Measurements from ENCODE around the gene ACKR3. TPM values are rescaled to one million over a fixed set of nuclear protein-coding genes. Genes with fewer than 3 reads are reported as not detected.
A peak's percentile ranks its signal among the peaks of the same experiment; 100 is the strongest.

Gene ACKR3
- total and polyA plus RNA-seq, 3 experiments from 2014 or later = 0.90 to 5.5 (median 1.6) TPM

DNA sequence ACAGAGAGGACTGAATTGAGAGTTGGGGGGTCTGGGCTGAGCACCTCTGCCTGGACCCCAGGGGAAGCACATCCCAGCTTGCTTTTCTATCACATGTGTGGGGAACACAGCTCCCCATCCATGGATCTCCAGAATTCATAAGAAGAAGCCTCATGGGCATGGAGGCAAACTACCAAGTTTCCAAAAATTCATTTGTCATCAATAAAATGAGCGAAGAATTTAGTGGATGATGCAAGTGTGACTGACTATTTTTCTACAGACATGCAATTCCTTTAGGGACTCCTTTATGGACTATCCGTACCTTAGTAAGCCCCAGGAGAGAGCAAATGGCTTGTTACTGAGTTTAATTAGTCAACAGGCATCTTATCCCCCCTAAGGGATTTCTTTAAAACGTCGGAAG, 33.1 kb downstream of the ACKR3 start:
- no peaks in the 10 kb centered on the region for H3K9me3 ChIP-seq (ENCODE audit: low read length)
- H3K36me3 Mint-ChIP-seq = peaks cover 0 to 4% (median 0%) of the 10 kb centered on the region in 3 donors
- ChIA-PET POLR2A (no interaction called here), CTCF (no interaction called here)
- no peak overlapping the region for H3K4me3 Mint-ChIP-seq
- H3K27me3 Mint-ChIP-seq = peaks cover 20 to 54% of the 10 kb centered on the region in 2 donors
- no peak for DNase-seq
- H3K4me3 ChIP-seq (ENCODE audit: low read length) = no peak overlapping the region
- H3K27ac ChIP-seq (ENCODE audit: low read depth, low read length) = no peak overlapping the region
- no peaks in the 10 kb centered on the region for H3K4me1 ChIP-seq (ENCODE audit: insufficient read depth, low read length)
- no peaks in the 10 kb centered on the region for H3K9me3 Mint-ChIP-seq
- H3K27ac Mint-ChIP-seq = no peak overlapping the region
- H3K36me3 ChIP-seq (ENCODE audit: insufficient read depth, low read length) = no peaks in the 10 kb centered on the region
- H3K27me3 ChIP-seq (ENCODE audit: insufficient read depth, low read length, poor library complexity, severe bottlenecking) = no peaks in the 10 kb centered on the region
- peaks cover 3 to 12% (median 10%) of the 10 kb centered on the region in 3 donors for H3K4me1 Mint-ChIP-seq

DNA sequence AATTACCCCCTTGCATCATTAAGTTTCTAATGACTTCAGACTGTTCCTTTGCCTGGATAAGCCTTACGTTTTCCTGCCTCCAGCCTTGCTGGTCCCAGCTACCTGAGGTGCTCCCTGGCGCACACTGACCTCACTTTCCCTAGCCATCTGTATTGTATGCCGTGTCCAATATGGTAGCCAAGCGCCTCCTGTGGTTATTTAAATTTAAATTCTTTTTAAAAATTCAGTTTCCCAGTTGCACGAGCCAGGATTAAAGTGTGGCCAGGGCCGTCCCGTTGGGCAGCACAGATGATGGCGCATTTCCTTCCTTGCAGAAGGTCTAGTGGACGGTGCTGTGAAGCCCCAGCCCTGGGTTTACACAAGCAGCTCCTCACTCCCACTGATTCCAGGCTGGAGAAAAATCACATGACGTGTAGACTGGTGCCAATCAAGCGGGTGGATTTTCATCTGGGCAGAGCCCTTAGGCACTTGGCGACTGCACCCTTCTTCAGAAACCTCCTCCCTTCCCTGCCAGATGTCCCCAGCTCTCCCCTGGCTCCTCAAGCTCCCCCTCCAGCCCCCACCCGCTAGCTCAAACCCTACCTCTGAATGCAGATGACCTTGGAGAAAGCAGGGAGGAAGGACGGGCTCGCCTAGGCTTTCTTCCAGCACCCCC, 33.9 kb downstream of the ACKR3 start:
- CTCF ChIA-PET = interaction anchor here (1.0 kb wide), 1 partner anchor 34 kb away, joined by 3 read pairs; the partner anchor contains the start of gene ACKR3
- Histone ChIP-seq H3K36me3 (ENCODE audit: insufficient read depth, low read length) (no peaks in the 10 kb centered on the region), H3K27me3 (ENCODE audit: insufficient read depth, low read length, poor library complexity, severe bottlenecking) (no peaks in the 10 kb centered on the region), H3K27ac (ENCODE audit: low read depth, low read length) (no peak overlapping the region), H3K4me1 (ENCODE audit: insufficient read depth, low read length) (no peaks in the 10 kb centered on the region), H3K9me3 (ENCODE audit: low read length) (no peaks in the 10 kb centered on the region), H3K4me3 (ENCODE audit: low read length) (no peak overlapping the region)
- Mint-ChIP-seq H3K4me3 (no peak overlapping the region), H3K9me3 (no peaks in the 10 kb centered on the region), H3K4me1 (peaks cover 3 to 14% (median 10%) of the 10 kb centered on the region in 3 donors), H3K27ac (no peak overlapping the region), H3K36me3 (peaks cover 0 to 5% (median 0%) of the 10 kb centered on the region in 3 donors), H3K27me3 (peaks cover 23 to 55% of the 10 kb centered on the region in 2 donors)
- POLR2A ChIA-PET = no interaction called here
- DNase-seq = no peak

DNA sequence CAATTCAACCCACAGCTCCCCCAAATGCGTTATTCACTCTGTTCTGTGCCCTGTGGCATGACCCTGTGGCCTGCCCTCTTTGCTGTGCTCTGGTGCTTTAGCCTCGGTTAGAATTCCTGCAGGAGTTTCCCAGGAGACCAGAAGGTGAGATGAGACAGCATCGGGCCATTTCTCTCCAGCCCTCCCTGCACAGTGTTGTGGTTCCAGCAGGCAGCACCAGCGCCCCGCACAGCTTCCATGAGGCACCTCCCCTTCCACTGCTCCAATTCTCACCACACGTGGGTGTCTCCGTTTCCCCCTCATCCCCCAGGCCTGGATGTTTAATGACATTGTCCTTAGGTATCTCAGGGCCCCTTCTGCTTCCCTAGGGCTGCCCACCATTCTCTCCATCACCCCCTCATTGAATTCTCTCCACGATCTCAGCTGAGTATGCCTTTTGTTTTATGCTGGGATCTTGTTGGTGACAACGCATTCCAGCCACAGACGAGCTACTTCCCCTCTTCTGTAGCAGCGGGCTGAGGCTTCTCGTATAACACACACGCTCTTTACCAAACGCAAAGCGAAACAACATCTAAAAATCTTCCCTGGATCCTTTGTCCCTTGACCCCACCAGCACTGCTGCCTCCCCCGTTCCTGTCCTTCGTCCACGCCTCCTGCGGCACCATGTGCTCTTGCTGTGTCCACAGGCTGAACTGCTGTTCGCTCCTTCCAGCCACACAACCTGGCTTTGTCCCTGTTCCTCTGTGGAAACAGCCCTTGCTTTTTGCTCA, 35.1 kb downstream of the ACKR3 start:
- Histone ChIP-seq H3K36me3 (ENCODE audit: insufficient read depth, low read length) (no peaks in the 10 kb centered on the region), H3K4me3 (ENCODE audit: low read length) (no peak overlapping the region), H3K27me3 (ENCODE audit: insufficient read depth, low read length, poor library complexity, severe bottlenecking) (no peaks in the 10 kb centered on the region), H3K27ac (ENCODE audit: low read depth, low read length) (no peak overlapping the region), H3K9me3 (ENCODE audit: low read length) (no peaks in the 10 kb centered on the region), H3K4me1 (ENCODE audit: insufficient read depth, low read length) (no peaks in the 10 kb centered on the region)
- Mint-ChIP-seq H3K27ac (peak overlapping the region in 1 of 8 donors; percentile 20), H3K9me3 (no peaks in the 10 kb centered on the region), H3K4me3 (no peak overlapping the region), H3K27me3 (peaks cover 23 to 63% of the 10 kb centered on the region in 2 donors), H3K36me3 (peaks cover 0 to 5% (median 0%) of the 10 kb centered on the region in 3 donors), H3K4me1 (peaks cover 3 to 14% (median 10%) of the 10 kb centered on the region in 3 donors)
- ChIA-PET CTCF (interaction anchor here (1.0 kb wide), 1 partner anchor 35 kb away, joined by 3 read pairs; the partner anchor contains the start of gene ACKR3), POLR2A (no interaction called here)
- no peak for DNase-seq

DNA sequence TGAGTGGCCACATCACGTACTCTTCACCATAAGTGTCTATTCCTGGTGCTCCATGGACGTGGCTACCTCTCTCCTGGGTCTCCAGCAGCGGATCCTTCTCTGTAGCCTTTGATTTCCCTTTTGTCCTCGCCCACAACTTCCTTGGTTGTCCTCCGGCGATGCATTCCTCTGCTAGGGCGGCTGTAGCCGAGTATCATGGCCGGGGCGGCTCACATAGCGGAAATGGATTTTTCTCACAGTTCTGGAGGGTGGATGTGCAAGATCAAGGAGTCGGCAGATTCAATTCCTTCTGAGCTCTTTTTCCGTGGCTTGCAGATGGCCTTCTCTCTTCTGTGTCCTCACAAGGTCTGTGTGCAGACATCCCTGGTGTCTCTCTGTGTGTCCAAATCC, 35.7 kb downstream of the ACKR3 start:
- Mint-ChIP-seq H3K4me3 (no peak overlapping the region), H3K27ac (peak overlapping the region in 2 of 8 donors; percentile 20 to 31), H3K36me3 (peaks cover 0 to 5% (median 0%) of the 10 kb centered on the region in 3 donors), H3K27me3 (peaks cover 21 to 63% of the 10 kb centered on the region in 2 donors), H3K4me1 (peaks cover 3 to 14% (median 10%) of the 10 kb centered on the region in 3 donors), H3K9me3 (no peaks in the 10 kb centered on the region)
- Histone ChIP-seq H3K9me3 (ENCODE audit: low read length) (no peaks in the 10 kb centered on the region), H3K4me3 (ENCODE audit: low read length) (no peak overlapping the region), H3K36me3 (ENCODE audit: insufficient read depth, low read length) (no peaks in the 10 kb centered on the region), H3K27ac (ENCODE audit: low read depth, low read length) (no peak overlapping the region), H3K4me1 (ENCODE audit: insufficient read depth, low read length) (no peaks in the 10 kb centered on the region), H3K27me3 (ENCODE audit: insufficient read depth, low read length, poor library complexity, severe bottlenecking) (no peaks in the 10 kb centered on the region)
- CTCF ChIA-PET = no interaction called here
- POLR2A ChIA-PET = no interaction called here
- DNase-seq = no peak

DNA sequence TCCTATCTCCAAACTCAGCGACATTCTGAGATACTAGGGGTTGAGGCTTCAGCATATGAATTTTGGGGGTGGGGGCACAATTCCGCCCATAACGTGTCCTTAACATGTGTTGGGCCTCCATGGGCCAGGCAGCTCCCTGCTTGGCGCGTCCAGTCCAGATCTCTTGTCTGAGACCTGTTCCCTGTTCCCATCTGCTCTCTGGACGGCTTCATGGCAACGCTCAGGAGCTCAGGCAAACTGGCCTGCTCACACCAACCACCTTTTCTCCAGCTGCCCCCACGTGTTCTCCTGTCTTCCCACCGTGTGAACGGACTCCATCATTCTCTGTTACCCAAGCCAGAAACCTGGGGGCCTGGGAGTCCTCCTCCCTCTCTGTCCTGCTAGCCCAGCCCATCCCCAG, 36.4 kb downstream of the ACKR3 start:
- Histone ChIP-seq H3K9me3 (ENCODE audit: low read length) (no peaks in the 10 kb centered on the region), H3K4me1 (ENCODE audit: insufficient read depth, low read length) (no peaks in the 10 kb centered on the region), H3K4me3 (ENCODE audit: low read length) (no peak overlapping the region), H3K36me3 (ENCODE audit: insufficient read depth, low read length) (no peaks in the 10 kb centered on the region), H3K27ac (ENCODE audit: low read depth, low read length) (no peak overlapping the region), H3K27me3 (ENCODE audit: insufficient read depth, low read length, poor library complexity, severe bottlenecking) (no peaks in the 10 kb centered on the region)
- Mint-ChIP-seq H3K4me3 (no peak overlapping the region), H3K4me1 (peaks cover 3 to 14% (median 10%) of the 10 kb centered on the region in 3 donors), H3K27ac (no peak overlapping the region), H3K36me3 (peaks cover 0 to 5% (median 0%) of the 10 kb centered on the region in 3 donors), H3K27me3 (peaks cover 20 to 63% of the 10 kb centered on the region in 2 donors), H3K9me3 (no peaks in the 10 kb centered on the region)
- DNase-seq = no peak
- ChIA-PET POLR2A (no interaction called here), CTCF (no interaction called here)

DNA sequence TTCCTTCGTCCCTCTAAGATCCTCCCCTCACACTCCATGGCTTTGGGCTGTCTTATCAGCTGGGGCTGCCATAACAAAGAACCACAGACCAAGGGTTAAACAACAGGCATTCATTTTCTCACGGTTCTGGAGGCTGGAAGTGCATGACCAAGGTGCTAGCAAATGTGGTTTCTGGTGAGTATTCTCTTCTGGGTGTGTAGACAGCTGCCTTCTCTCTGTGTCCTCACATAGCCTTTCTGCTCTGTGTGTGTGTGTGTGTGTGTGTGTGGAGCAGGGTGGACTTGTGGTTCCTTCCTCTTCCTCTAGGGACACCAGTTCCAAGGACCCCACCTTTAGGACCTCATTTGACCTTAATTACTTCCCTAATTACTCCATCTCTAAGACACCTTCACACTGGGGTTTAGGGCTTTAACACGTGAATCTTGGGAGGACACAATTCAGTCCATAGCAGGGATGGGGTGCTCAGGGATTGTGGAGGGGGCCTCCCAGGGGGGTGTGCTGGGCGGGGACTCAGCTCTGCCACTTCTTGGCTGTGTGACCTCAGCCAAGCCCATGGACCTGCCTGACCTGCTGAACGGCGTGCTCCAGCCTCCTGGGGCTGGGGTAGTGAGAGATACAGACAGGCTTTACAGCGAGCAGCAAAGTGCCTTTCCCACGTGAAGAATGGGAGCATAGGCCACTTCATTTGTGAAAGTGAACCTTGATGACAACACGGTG, 38.0 kb downstream of the ACKR3 start:
- H3K27me3 Mint-ChIP-seq = peaks cover 26 to 52% of the 10 kb centered on the region in 2 donors
- DNase-seq = peak in 1 of 5 donors; percentile 26
- H3K9me3 Mint-ChIP-seq = no peaks in the 10 kb centered on the region
- no peak overlapping the region for H3K4me3 ChIP-seq (ENCODE audit: low read length)
- H3K4me1 Mint-ChIP-seq = peaks cover 3 to 14% (median 10%) of the 10 kb centered on the region in 3 donors
- no peaks in the 10 kb centered on the region for H3K27me3 ChIP-seq (ENCODE audit: insufficient read depth, low read length, poor library complexity, severe bottlenecking)
- POLR2A ChIA-PET = no interaction called here
- CTCF ChIA-PET = interaction anchor here (1.0 kb wide), 1 partner anchor 38 kb away, joined by 3 read pairs; the partner anchor contains the start of gene ACKR3
- no peaks in the 10 kb centered on the region for H3K4me1 ChIP-seq (ENCODE audit: insufficient read depth, low read length)
- H3K27ac Mint-ChIP-seq = peak overlapping the region in 1 of 8 donors; percentile 9
- peaks cover 0 to 5% (median 0%) of the 10 kb centered on the region in 3 donors for H3K36me3 Mint-ChIP-seq
- H3K36me3 ChIP-seq (ENCODE audit: insufficient read depth, low read length) = no peaks in the 10 kb centered on the region
- no peak overlapping the region for H3K27ac ChIP-seq (ENCODE audit: low read depth, low read length)
- no peaks in the 10 kb centered on the region for H3K9me3 ChIP-seq (ENCODE audit: low read length)
- H3K4me3 Mint-ChIP-seq = peak overlapping the region in 1 of 7 donors; percentile 65

DNA sequence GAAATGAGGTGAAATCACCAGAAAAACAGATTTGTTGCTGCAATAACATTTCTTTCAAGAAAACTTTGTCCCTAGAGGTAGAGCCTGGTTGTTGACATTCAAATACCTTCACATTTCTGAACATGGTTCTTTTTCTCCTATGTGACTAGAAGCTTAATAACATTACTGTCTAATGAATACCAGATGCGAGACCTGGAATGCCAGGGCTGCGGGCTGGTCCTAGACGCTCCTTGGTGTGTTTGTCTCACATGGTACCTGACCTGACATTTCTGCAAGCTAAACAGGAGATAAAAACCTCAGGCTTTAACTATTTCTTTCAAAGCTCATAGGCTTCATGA, 38.5 kb downstream of the ACKR3 start:
- POLR2A ChIA-PET = no interaction called here
- CTCF ChIA-PET = interaction anchor here (1.0 kb wide), 1 partner anchor 38 kb away, joined by 3 read pairs; the partner anchor contains the start of gene ACKR3
- no peak for DNase-seq
- Histone ChIP-seq H3K27me3 (ENCODE audit: insufficient read depth, low read length, poor library complexity, severe bottlenecking) (no peaks in the 10 kb centered on the region), H3K4me1 (ENCODE audit: insufficient read depth, low read length) (no peaks in the 10 kb centered on the region), H3K4me3 (ENCODE audit: low read length) (no peak overlapping the region), H3K9me3 (ENCODE audit: low read length) (no peaks in the 10 kb centered on the region), H3K36me3 (ENCODE audit: insufficient read depth, low read length) (no peaks in the 10 kb centered on the region), H3K27ac (ENCODE audit: low read depth, low read length) (no peak overlapping the region)
- Mint-ChIP-seq H3K27me3 (peaks cover 26 to 49% of the 10 kb centered on the region in 2 donors), H3K36me3 (peaks cover 0 to 5% (median 0%) of the 10 kb centered on the region in 3 donors), H3K4me3 (no peak overlapping the region), H3K4me1 (peaks cover 3 to 14% (median 10%) of the 10 kb centered on the region in 3 donors), H3K9me3 (no peaks in the 10 kb centered on the region), H3K27ac (no peak overlapping the region)
